ENCODE results near the gene MAGT1. TPM values are rescaled to one million over a fixed set of nuclear protein-coding genes. Genes with fewer than 3 reads are reported as not detected.
A peak's percentile ranks its signal among the peaks of the same experiment; 100 is the strongest.
"Not testable (repeated sequence)": the region's sequence is repeated elsewhere in the genome, so short reads cannot be mapped to it uniquely, and the experiment has no call there.

MAGT1 gene
- total RNA-seq, 8 experiments from 2014 or later = 8.0 to 84.0 (median 23.2) TPM

- WGBS, 10 experiments = 21 to 100% (median 83%) methylated on average over 1 to 2 of the region's 2 CpGs; no CpG with 5 or more reads in 6 of the 10 experiments
- ATAC-seq (replicated peaks in 6 of 8) = no peak
- Histone ChIP-seq H3K4me3 (no peak overlapping the region), H3K4me1 (replicated peaks in 1 of 2) (peaks cover 0 to 3% of the 10 kb centered on the region in 2 donors), H3K27ac (no peak overlapping the region)
- in situ Hi-C loops (cut with MboI; ENCODE audit: low pct_unique_long_range_greater_than_20kb in 2 of 9, low sequenced_read_pairs in 9 of 9, unreplicated experiment in 9 of 9) = loop anchor here in 3 of 9 experiments (25.0 kb wide), 2 partner anchors 95 to 195 kb away; partner anchors contain the start of gene PGK1 (in 1 of the 3)
Measured at GRCh38 chrX:77917294-77917933, 22.2 kb upstream of the MAGT1 start.

- Histone ChIP-seq H3K4me1 (replicated peaks in 1 of 2) (peaks cover 3% of the 10 kb centered on the region in 2 donors), H3K4me3 (peak within 1 kb of the TSS; percentile 49 to 73 (median 55)), H3K27ac (peak within 1 kb of the TSS; percentile 71 to 76)
- peak; percentile 93 to 98 (median 97) for ATAC-seq (replicated peaks in 6 of 8)
- in situ Hi-C loops (cut with MboI; ENCODE audit: low pct_unique_long_range_greater_than_20kb in 2 of 9, low sequenced_read_pairs in 9 of 9, unreplicated experiment in 9 of 9) = loop anchor here in 3 of 9 experiments (25.0 kb wide), 2 partner anchors 102 to 202 kb away; partner anchors contain the start of gene PGK1 (in 1 of the 3)
- 0 to 90% (median 43%) methylated on average over 2 to 14 of the region's 36 CpGs; no CpG with 5 or more reads in 6 of the 10 experiments for WGBS, 10 experiments
Measured at GRCh38 chrX:77910108-77910840, 15.0 kb upstream of the MAGT1 start, which contains the start of gene ATP7A. Gene ATP7A, plus strand, starts transcription at chrX:77910693. Its CDS starts 60,949 bp downstream, at chrX:77971642.

- 57 to 92% (median 69%) methylated on average over 2 to 5 of the region's 5 CpGs; no CpG with 5 or more reads in 5 of the 10 experiments for WGBS, 10 experiments
- in situ Hi-C loops (cut with MboI; ENCODE audit: low pct_unique_long_range_greater_than_20kb in 2 of 9, low sequenced_read_pairs in 9 of 9, unreplicated experiment in 9 of 9) = loop anchor here in 3 of 9 experiments (25.0 kb wide), 2 partner anchors 111 to 211 kb away; partner anchors contain the start of gene PGK1 (in 1 of the 3)
- H3K27ac ChIP-seq = no peak overlapping the region
- no peak overlapping the region for H3K4me3 ChIP-seq
- H3K4me1 ChIP-seq (replicated peaks in 1 of 2) = peaks cover 0 to 5% of the 10 kb centered on the region in 2 donors
- ATAC-seq (replicated peaks in 6 of 8) = no peak
Measured at GRCh38 chrX:77901506-77901905, 6.3 kb upstream of the MAGT1 start.

GRCh38 chrX:77900688-77901087, 5.5 kb upstream of the MAGT1 start:
- peak overlapping the region; percentile 44 to 76 (median 55) for H3K4me3 ChIP-seq
- in situ Hi-C loops (cut with MboI; ENCODE audit: low pct_unique_long_range_greater_than_20kb in 2 of 9, low sequenced_read_pairs in 9 of 9, unreplicated experiment in 9 of 9) = loop anchor here in 3 of 9 experiments (25.0 kb wide), 2 partner anchors 112 to 212 kb away; partner anchors contain the start of gene PGK1 (in 1 of the 3)
- ATAC-seq (replicated peaks in 6 of 8) = no peak
- 0 to 100% (median 33%) methylated on average over 1 of the region's 1 CpG; no CpG with 5 or more reads in 5 of the 10 experiments for WGBS, 10 experiments
- H3K4me1 ChIP-seq (replicated peaks in 1 of 2) = peaks cover 0 to 5% of the 10 kb centered on the region in 2 donors
- H3K27ac ChIP-seq = no peak overlapping the region

- Histone ChIP-seq H3K27ac (peak within 1 kb of the TSS; percentile 72 to 85), H3K4me1 (replicated peaks in 1 of 2) (peaks cover 0 to 5% of the 10 kb centered on the region in 2 donors), H3K4me3 (peak within 1 kb of the TSS; percentile 44 to 76 (median 55))
- peak; percentile 57 to 76 (median 70) for ATAC-seq (replicated peaks in 6 of 8)
- in situ Hi-C loops (cut with MboI; ENCODE audit: low pct_unique_long_range_greater_than_20kb in 2 of 9, low sequenced_read_pairs in 9 of 9, unreplicated experiment in 9 of 9) = no loop called here
- 0 to 33% (median 0%) methylated on average over 1 to 24 of the region's 28 CpGs; no CpG with 5 or more reads in 2 of the 10 experiments for WGBS, 10 experiments
Measured at GRCh38 chrX:77899081-77899828, 4.0 kb upstream of the MAGT1 start, which contains the start of gene COX7B. Gene COX7B, plus strand, starts transcription at chrX:77899468. Its CDS starts 86 bp downstream, at chrX:77899554.

GRCh38 chrX:77893713-77894112, 1.5 kb downstream of the MAGT1 start:
- WGBS, 10 experiments = 31 to 100% (median 59%) methylated on average over 1 to 7 of the region's 10 CpGs; no CpG with 5 or more reads in 4 of the 10 experiments
- H3K4me3 ChIP-seq = no peak overlapping the region
- in situ Hi-C loops (cut with MboI; ENCODE audit: low pct_unique_long_range_greater_than_20kb in 2 of 9, low sequenced_read_pairs in 9 of 9, unreplicated experiment in 9 of 9) = no loop called here
- no peak overlapping the region for H3K27ac ChIP-seq
- no peak for ATAC-seq (replicated peaks in 6 of 8)
- H3K4me1 ChIP-seq (replicated peaks in 1 of 2) = no peaks in the 10 kb centered on the region

- in situ Hi-C loops (cut with MboI; ENCODE audit: low pct_unique_long_range_greater_than_20kb in 2 of 9, low sequenced_read_pairs in 9 of 9, unreplicated experiment in 9 of 9) = no loop called here
- no peak overlapping the region for H3K27ac ChIP-seq
- H3K4me3 ChIP-seq = no peak overlapping the region
- no peaks in the 10 kb centered on the region for H3K4me1 ChIP-seq (replicated peaks in 1 of 2)
- 61 to 100% (median 86%) methylated on average over 1 to 2 of the region's 2 CpGs; no CpG with 5 or more reads in 7 of the 10 experiments for WGBS, 10 experiments
- no peak for ATAC-seq (replicated peaks in 6 of 8)
Measured at GRCh38 chrX:77892887-77893286, 2.3 kb downstream of the MAGT1 start.

- in situ Hi-C loops (cut with MboI; ENCODE audit: low pct_unique_long_range_greater_than_20kb in 2 of 9, low sequenced_read_pairs in 9 of 9, unreplicated experiment in 9 of 9); H3K27ac ChIP-seq; H3K4me1 ChIP-seq (replicated peaks in 1 of 2); ATAC-seq (replicated peaks in 6 of 8); H3K4me3 ChIP-seq: not testable (repeated sequence)
- WGBS, 10 experiments = 100% methylated on average over 1 of the region's 4 CpGs; no CpG with 5 or more reads in 9 of the 10 experiments
Measured at GRCh38 chrX:77881418-77881817, 13.8 kb downstream of the MAGT1 start.

- WGBS, 10 experiments = 79 to 100% (median 100%) methylated on average over 2 to 8 of the region's 8 CpGs; no CpG with 5 or more reads in 5 of the 10 experiments
Measured at GRCh38 chrX:77875372-77875771, 19.9 kb downstream of the MAGT1 start.

GRCh38 chrX:77831544-77831943, 63.7 kb downstream of the MAGT1 start:
- H3K27ac ChIP-seq; in situ Hi-C loops (cut with MboI; ENCODE audit: low pct_unique_long_range_greater_than_20kb in 2 of 9, low sequenced_read_pairs in 9 of 9, unreplicated experiment in 9 of 9); H3K4me3 ChIP-seq; ATAC-seq (replicated peaks in 6 of 8); H3K4me1 ChIP-seq (replicated peaks in 1 of 2): not testable (repeated sequence)
- whole genome bisulfite sequencing, 10 experiments = 0 to 84% (median 60%) methylated on average over 1 to 5 of the region's 5 CpGs; no CpG with 5 or more reads in 5 of the 10 experiments

More at GRCh38 chrX:77875372-77875771, 19.9 kb downstream of the MAGT1 start:
- no peak overlapping the region for H3K27ac ChIP-seq
- H3K4me3 ChIP-seq = no peak overlapping the region
- in situ Hi-C loops (cut with MboI; ENCODE audit: low pct_unique_long_range_greater_than_20kb in 2 of 9, low sequenced_read_pairs in 9 of 9, unreplicated experiment in 9 of 9) = no loop called here
- no peak for ATAC-seq (replicated peaks in 6 of 8)
- no peaks in the 10 kb centered on the region for H3K4me1 ChIP-seq (replicated peaks in 1 of 2)

- H3K27ac ChIP-seq; in situ Hi-C loops (cut with MboI; ENCODE audit: low pct_unique_long_range_greater_than_20kb in 2 of 9, low sequenced_read_pairs in 9 of 9, unreplicated experiment in 9 of 9): not testable (repeated sequence)
- 33% methylated on average over 1 of the region's 2 CpGs; no CpG with 5 or more reads in 9 of the 10 experiments for WGBS, 10 experiments
Measured at GRCh38 chrX:77821989-77822388, 73.2 kb downstream of the MAGT1 start.

GRCh38 chrX:77820091-77820727, 75.0 kb downstream of the MAGT1 start:
- ATAC-seq (replicated peaks in 6 of 8) = no peak
- Histone ChIP-seq H3K4me3 (no peak overlapping the region), H3K4me1 (replicated peaks in 1 of 2) (no peaks in the 10 kb centered on the region), H3K27ac (no peak overlapping the region)
- in situ Hi-C loops (cut with MboI; ENCODE audit: low pct_unique_long_range_greater_than_20kb in 2 of 9, low sequenced_read_pairs in 9 of 9, unreplicated experiment in 9 of 9) = no loop called here
- whole genome bisulfite sequencing, 10 experiments = 0 to 95% (median 68%) methylated on average over 2 to 4 of the region's 9 CpGs; no CpG with 5 or more reads in 6 of the 10 experiments

More at GRCh38 chrX:77821989-77822388, 73.2 kb downstream of the MAGT1 start:
- not testable (repeated sequence) for H3K4me3 ChIP-seq; ATAC-seq (replicated peaks in 6 of 8); H3K4me1 ChIP-seq (replicated peaks in 1 of 2)
